ENCODE measurements around the gene IRAK3. TPM values are rescaled to one million over a fixed set of nuclear protein-coding genes. Genes with fewer than 3 reads are reported as not detected.

IRAK3 gene
- polyA plus RNA-seq (ENCODE audit: insufficient read length in 4 of 4) = 1 to 10 TPM; 2.7 to 4.6 (median 3.7) TPM

GRCh38 chr12:66188584-66189485 is at the start of gene IRAK3:
IRAK3 (plus strand) TSS chr12:66189214; CDS start chr12:66189300, 86 bp downstream.
- DNase-seq (ENCODE audit: low read depth in 4 of 4, low spot score in 3 of 4) = peak in 3 of 4 donors; percentile 16 to 65 (median 20)

- no peak for DNase-seq (ENCODE audit: low read depth in 4 of 4, low spot score in 3 of 4)
Measured at GRCh38 chr12:66139328-66139727, 49.7 kb upstream of the IRAK3 start.

- DNase-seq (ENCODE audit: low read depth in 4 of 4, low spot score in 3 of 4) = no peak
Measured at GRCh38 chr12:66140731-66141130, 48.3 kb upstream of the IRAK3 start.

- no peak for DNase-seq (ENCODE audit: low read depth in 4 of 4, low spot score in 3 of 4)
Measured at GRCh38 chr12:66141299-66141698, 47.7 kb upstream of the IRAK3 start.

- no peak for DNase-seq (ENCODE audit: low read depth in 4 of 4, low spot score in 3 of 4)
Measured at GRCh38 chr12:66142826-66143225, 46.2 kb upstream of the IRAK3 start.

- DNase-seq (ENCODE audit: low read depth in 4 of 4, low spot score in 3 of 4) = no peak
Measured at GRCh38 chr12:66143868-66144267, 45.1 kb upstream of the IRAK3 start.

- peak in 1 of 4 donors; percentile 30 for DNase-seq (ENCODE audit: low read depth in 4 of 4, low spot score in 3 of 4)
Measured at GRCh38 chr12:66144791-66145754, 43.9 kb upstream of the IRAK3 start.

- DNase-seq (ENCODE audit: low read depth in 4 of 4, low spot score in 3 of 4) = no peak
Measured at GRCh38 chr12:66149702-66150398, 39.2 kb upstream of the IRAK3 start.

GRCh38 chr12:66152732-66153131 is 36.3 kb upstream of the IRAK3 start:
- no peak for DNase-seq (ENCODE audit: low read depth in 4 of 4, low spot score in 3 of 4)

GRCh38 chr12:66154776-66155175 is 34.2 kb upstream of the IRAK3 start:
- no peak for DNase-seq (ENCODE audit: low read depth in 4 of 4, low spot score in 3 of 4)

- no peak for DNase-seq (ENCODE audit: low read depth in 4 of 4, low spot score in 3 of 4)
Measured at GRCh38 chr12:66156654-66157053, 32.4 kb upstream of the IRAK3 start.

GRCh38 chr12:66159123-66159522 is 29.9 kb upstream of the IRAK3 start:
- no peak for DNase-seq (ENCODE audit: low read depth in 4 of 4, low spot score in 3 of 4)

GRCh38 chr12:66160704-66161103 is 28.3 kb upstream of the IRAK3 start:
- no peak for DNase-seq (ENCODE audit: low read depth in 4 of 4, low spot score in 3 of 4)

- no peak for DNase-seq (ENCODE audit: low read depth in 4 of 4, low spot score in 3 of 4)
Measured at GRCh38 chr12:66162701-66163100, 26.3 kb upstream of the IRAK3 start.

GRCh38 chr12:66163289-66163688 is 25.7 kb upstream of the IRAK3 start:
- DNase-seq (ENCODE audit: low read depth in 4 of 4, low spot score in 3 of 4) = no peak

- DNase-seq (ENCODE audit: low read depth in 4 of 4, low spot score in 3 of 4) = no peak
Measured at GRCh38 chr12:66164349-66164821, 24.6 kb upstream of the IRAK3 start.

GRCh38 chr12:66165141-66165540 is 23.9 kb upstream of the IRAK3 start:
- DNase-seq (ENCODE audit: low read depth in 4 of 4, low spot score in 3 of 4) = no peak

GRCh38 chr12:66166561-66166960 is 22.5 kb upstream of the IRAK3 start:
- DNase-seq (ENCODE audit: low read depth in 4 of 4, low spot score in 3 of 4) = no peak

GRCh38 chr12:66168410-66168809 is 20.6 kb upstream of the IRAK3 start:
- DNase-seq (ENCODE audit: low read depth in 4 of 4, low spot score in 3 of 4) = no peak
